ENCODE data around the gene CEP55.

Gene CEP55

DNA sequence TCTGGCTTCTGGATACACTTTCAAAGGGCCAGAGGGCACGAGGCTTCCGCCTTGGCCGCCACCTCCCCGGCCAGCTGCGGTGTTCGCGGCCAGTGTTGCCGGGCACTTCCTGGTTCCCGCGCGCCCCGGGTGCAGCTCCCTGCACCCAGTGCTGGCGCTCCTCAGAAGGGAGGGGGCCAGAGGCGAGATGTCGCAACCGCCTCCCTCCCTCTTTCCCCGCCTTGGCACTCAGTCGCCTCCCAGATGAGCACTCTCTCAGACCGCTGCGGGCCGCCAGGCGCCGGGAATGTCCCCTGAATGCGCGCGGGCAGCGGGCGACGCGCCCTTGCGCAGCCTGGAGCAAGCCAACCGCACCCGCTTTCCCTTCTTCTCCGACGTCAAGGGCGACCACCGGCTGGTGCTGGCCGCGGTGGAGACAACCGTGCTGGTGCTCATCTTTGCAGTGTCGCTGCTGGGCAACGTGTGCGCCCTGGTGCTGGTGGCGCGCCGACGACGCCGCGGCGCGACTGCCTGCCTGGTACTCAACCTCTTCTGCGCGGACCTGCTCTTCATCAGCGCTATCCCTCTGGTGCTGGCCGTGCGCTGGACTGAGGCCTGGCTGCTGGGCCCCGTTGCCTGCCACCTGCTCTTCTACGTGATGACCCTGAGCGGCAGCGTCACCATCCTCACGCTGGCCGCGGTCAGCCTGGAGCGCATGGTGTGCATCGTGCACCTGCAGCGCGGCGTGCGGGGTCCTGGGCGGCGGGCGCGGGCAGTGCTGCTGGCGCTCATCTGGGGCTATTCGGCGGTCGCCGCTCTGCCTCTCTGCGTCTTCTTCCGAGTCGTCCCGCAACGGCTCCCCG is 70.2 kb downstream of the CEP55 start, which contains the start of gene FFAR4:
FFAR4 (plus strand) TSS at position 231 of the 842 bp plus-strand sequence; CDS start at position 287, 56 bp downstream.
- no peak for DNase-seq (ENCODE audit: low read depth)
- H3K4me3 ChIP-seq (ENCODE audit: low read depth, low read length), result no peak within 1 kb of the TSS
- TF ChIP-seq, protein P1, sequence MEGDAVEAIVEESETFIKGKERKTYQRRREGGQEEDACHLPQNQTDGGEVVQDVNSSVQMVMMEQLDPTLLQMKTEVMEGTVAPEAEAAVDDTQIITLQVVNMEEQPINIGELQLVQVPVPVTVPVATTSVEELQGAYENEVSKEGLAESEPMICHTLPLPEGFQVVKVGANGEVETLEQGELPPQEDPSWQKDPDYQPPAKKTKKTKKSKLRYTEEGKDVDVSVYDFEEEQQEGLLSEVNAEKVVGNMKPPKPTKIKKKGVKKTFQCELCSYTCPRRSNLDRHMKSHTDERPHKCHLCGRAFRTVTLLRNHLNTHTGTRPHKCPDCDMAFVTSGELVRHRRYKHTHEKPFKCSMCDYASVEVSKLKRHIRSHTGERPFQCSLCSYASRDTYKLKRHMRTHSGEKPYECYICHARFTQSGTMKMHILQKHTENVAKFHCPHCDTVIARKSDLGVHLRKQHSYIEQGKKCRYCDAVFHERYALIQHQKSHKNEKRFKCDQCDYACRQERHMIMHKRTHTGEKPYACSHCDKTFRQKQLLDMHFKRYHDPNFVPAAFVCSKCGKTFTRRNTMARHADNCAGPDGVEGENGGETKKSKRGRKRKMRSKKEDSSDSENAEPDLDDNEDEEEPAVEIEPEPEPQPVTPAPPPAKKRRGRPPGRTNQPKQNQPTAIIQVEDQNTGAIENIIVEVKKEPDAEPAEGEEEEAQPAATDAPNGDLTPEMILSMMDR (IDR thresholded peaks at IDR 0.05; ENCODE audit: low read depth, low read length, missing control alignments), result no peak
- in situ Hi-C loops (cut with HindIII; ENCODE audit: low sequenced_read_pairs), result no loop called here

DNA sequence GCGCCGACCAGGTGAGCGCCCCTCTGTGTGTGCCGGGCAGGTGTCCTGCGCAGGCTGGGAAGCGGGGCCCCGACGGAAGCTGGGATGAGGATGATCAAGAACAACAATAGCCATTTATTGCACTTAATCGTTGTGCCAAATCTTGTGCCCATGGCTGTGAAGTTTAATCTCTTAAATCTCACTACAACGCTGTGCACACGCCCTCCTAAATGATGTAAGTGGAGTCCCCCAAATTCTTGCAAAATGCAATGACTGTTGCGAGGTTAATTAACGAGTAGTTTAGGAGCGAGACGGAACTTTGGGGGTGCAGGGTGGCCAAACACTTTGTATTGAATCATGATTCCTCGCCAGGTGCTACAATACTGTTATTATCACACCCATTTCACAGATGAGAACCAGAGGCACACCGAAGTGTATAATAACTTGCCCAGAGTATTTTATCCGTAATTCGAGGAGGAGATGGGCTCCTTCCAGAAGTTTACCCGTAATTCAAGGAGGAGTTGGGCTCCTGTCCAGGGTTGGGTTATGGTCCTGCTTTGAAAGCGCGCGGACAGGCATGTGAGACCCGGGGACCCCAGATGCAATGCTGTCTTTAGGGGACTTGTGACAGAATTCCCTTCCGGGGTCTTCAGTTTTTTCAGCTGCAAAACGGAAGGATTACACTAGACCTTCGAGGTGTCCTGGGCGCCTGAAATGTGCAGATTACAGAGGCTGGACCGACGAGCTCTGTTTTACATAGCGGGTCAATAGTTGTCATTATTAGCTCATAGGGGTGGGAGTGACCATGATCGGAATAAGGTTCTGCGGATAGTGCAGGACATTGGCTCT is 71.1 kb downstream of the CEP55 start:
- in situ Hi-C loops (cut with HindIII; ENCODE audit: low sequenced_read_pairs), result no loop called here
- TF ChIP-seq, protein P1 (IDR thresholded peaks at IDR 0.05; ENCODE audit: low read depth, low read length, missing control alignments), result no peak
- no peak overlapping the region for H3K4me3 ChIP-seq (ENCODE audit: low read depth, low read length)
- no peak for DNase-seq (ENCODE audit: low read depth)

DNA sequence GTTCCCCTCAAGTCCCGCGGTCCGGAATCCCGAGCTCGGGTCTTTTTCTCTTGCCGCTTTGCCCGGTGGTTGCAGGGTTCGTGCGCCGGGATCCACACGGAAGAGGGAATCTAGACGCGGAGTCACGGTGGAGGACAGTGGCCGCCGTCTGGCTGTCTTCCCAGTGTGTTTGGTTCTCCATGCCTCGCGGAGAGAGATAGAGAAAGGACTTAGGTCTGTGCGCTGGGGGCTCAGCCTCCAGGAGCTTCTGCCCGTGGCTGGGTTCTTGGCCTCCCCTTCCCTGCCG is 71.6 kb downstream of the CEP55 start:
- TF ChIP-seq, protein P1 (IDR thresholded peaks at IDR 0.05; ENCODE audit: low read depth, low read length, missing control alignments), result no peak
- in situ Hi-C loops (cut with HindIII; ENCODE audit: low sequenced_read_pairs), result no loop called here
- no peak overlapping the region for H3K4me3 ChIP-seq (ENCODE audit: low read depth, low read length)

DNA sequence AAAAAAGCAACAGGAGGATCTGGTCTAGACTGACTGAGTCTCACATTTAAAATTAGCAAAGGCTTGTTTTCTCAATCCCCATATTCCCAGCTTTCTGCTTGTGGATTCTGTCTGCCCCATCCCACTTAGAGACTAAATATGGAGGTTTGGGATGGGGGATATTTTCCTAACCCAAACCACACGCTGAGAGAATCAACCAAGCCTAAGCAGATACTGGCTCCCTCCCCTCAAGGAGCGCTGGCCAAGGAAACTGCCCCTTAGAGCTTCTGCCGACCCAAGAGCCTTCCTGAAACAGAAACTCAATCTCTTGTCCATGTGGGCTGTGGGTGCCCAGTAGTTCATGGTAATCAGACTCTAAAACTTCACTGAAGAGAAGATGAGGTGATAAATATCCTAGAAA is 74.0 kb downstream of the CEP55 start:
- no peak overlapping the region for H3K4me3 ChIP-seq (ENCODE audit: low read depth, low read length)
- DNase-seq (ENCODE audit: low read depth), result no peak
- in situ Hi-C loops (cut with HindIII; ENCODE audit: low sequenced_read_pairs), result loop anchor here (5.0 kb wide), 1 partner anchor 62 kb away; no protein-coding TSS in a partner anchor
- TF ChIP-seq, protein P1 (IDR thresholded peaks at IDR 0.05; ENCODE audit: low read depth, low read length, missing control alignments), result no peak

More for the DNA sequence above, 71.6 kb downstream of the CEP55 start:
- no peak for DNase-seq (ENCODE audit: low read depth)

DNA sequence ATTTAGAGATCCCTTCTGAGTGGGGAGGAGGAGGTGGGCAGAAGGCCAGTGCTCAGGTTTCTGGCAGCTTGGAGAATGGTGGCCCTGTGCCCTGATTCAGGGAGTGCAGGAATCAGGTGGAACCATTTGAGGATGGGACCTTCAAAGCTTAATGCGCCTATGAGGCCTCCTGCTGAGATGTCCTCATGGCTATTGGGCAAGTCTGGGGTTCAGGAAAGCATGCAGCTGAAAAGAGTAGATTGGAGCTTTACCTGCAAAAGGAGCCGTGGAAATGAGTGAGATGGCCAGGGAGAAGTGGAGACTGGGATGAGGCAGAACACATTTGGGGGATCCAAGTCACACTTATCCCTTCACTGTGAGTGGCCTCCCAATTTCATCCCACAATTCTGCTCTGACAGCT is 76.2 kb downstream of the CEP55 start:
- no peak overlapping the region for H3K4me3 ChIP-seq (ENCODE audit: low read depth, low read length)
- in situ Hi-C loops (cut with HindIII; ENCODE audit: low sequenced_read_pairs), result loop anchor here (5.0 kb wide), 1 partner anchor 60 kb away; no protein-coding TSS in a partner anchor
- TF ChIP-seq, protein P1 (IDR thresholded peaks at IDR 0.05; ENCODE audit: low read depth, low read length, missing control alignments), result no peak
- no peak for DNase-seq (ENCODE audit: low read depth)

DNA sequence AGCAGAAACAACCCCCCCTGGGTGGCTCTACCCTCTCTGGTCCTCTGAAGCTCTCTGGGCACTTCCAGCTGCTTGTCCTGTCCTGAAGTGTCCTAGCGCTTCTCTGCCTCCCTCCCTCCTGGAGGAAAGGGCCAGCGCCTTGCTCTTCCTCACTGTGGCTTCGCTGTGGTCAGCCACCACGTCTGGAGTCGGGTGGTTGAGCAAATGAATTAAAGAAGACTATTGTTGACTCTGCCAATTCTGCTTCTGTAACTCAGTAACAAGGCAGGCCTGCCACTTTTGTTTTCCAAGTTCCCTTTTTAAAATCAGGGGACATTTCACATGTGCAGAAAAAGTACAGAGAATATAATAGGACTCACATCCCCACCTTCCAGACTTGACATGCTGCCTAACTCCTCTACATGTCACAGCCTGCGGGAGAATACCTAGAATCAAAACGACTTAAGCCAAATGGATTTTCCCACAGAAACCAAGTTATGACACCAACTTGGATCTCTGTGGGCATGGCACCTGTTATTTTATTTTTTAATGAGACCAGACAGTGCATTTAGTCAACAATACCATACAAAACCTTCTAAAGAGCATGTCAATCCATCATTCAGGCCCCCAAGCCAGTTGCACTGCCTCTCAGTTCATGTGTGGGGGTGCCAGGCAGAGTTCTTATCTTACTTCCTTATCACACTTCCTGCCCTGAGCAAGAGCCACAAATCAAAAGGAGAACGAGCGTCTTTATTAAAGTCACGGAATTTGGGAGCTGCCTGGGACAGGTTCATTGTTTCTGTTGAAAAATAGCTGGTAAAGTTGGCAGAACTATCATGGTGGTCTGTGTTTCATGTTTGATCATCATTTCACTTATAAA is 76.9 kb downstream of the CEP55 start:
- in situ Hi-C loops (cut with HindIII; ENCODE audit: low sequenced_read_pairs), result loop anchor here (5.0 kb wide), 1 partner anchor 59 kb away; no protein-coding TSS in a partner anchor
- DNase-seq (ENCODE audit: low read depth), result no peak
- TF ChIP-seq, protein P1 (IDR thresholded peaks at IDR 0.05; ENCODE audit: low read depth, low read length, missing control alignments), result no peak
- no peak overlapping the region for H3K4me3 ChIP-seq (ENCODE audit: low read depth, low read length)

Measured in astrocyte of the cerebellum (primary cell).